H9 (cell line): Measurements from ENCODE around the gene IL12RB2. TPM values are rescaled to one million over a fixed set of nuclear protein-coding genes. Genes with fewer than 3 reads are reported as not detected.
A peak's percentile ranks its signal among the peaks of the same experiment; 100 is the strongest.

ENCODE experiments used
- DNase-seq: peaks from one replicate; pipeline ENCODE4 v3.0.0-alpha.2; 2017
- H2AFZ ChIP-seq: one replicate; pipeline ENCODE4 v1.6.1; 2013; ENCODE audit warnings: mild to moderate bottlenecking, low read length, control low read depth, moderate library complexity
- H2AK5ac ChIP-seq: 2 replicates; pipeline ENCODE4 v1.6.1; 2013; ENCODE audit warnings: low read length, control low read depth, mixed read lengths; ENCODE audit not compliant: insufficient read length
- H2BK120ac ChIP-seq: one replicate; pipeline ENCODE4 v1.6.1; 2013; ENCODE audit warnings: low read depth, mild to moderate bottlenecking, low read length, control low read depth, inconsistent platforms; ENCODE audit not compliant: poor library complexity, severe bottlenecking
- H2BK12ac ChIP-seq: 2 replicates; pipeline ENCODE4 v1.6.1; 2013; ENCODE audit warnings: low read length, control low read depth, mixed read lengths, low read depth; ENCODE audit not compliant: insufficient read length
- H2BK15ac ChIP-seq: 2 replicates; pipeline ENCODE4 v1.6.1; 2013; ENCODE audit warnings: low read depth, low read length, control low read depth
- H2BK20ac ChIP-seq: one replicate; pipeline ENCODE4 v1.6.1; 2013; ENCODE audit warnings: low read depth, mild to moderate bottlenecking, low read length, control low read depth, inconsistent platforms; ENCODE audit not compliant: poor library complexity, severe bottlenecking
- H2BK5ac ChIP-seq: 2 replicates; pipeline ENCODE4 v1.6.1; 2013; ENCODE audit warnings: low read length, control low read depth, mixed read lengths; ENCODE audit not compliant: insufficient read length
- H3K14ac ChIP-seq: 2 replicates; pipeline ENCODE4 v1.6.1; 2013; ENCODE audit warnings: low read length, control low read depth; ENCODE audit not compliant: insufficient read depth
- H3K18ac ChIP-seq: 2 replicates; pipeline ENCODE4 v1.6.1; 2013; ENCODE audit warnings: low read depth, mild to moderate bottlenecking, mixed read lengths, low read length, control low read depth; ENCODE audit not compliant: insufficient read length
- H3K23ac ChIP-seq: 2 replicates; pipeline ENCODE4 v1.6.1; 2013; ENCODE audit warnings: low read length, control low read depth, mixed read lengths, low read depth; ENCODE audit not compliant: insufficient read length
- H3K23me2 ChIP-seq: 2 replicates; pipeline ENCODE4 v1.6.1; 2013; ENCODE audit warnings: low read depth, mild to moderate bottlenecking, mixed read lengths, low read length, control low read depth; ENCODE audit not compliant: insufficient read length, poor library complexity, severe bottlenecking
- H3K27ac ChIP-seq: 2 replicates; pipeline ENCODE4 v1.5.1; 2013; ENCODE audit warnings: low read length, control low read depth, mixed read lengths, low read depth; ENCODE audit not compliant: insufficient read length
- H3K27me3 ChIP-seq: 2 replicates; pipeline ENCODE4 v1.6.1; 2013; ENCODE audit warnings: low read length, control low read depth, inconsistent platforms; ENCODE audit not compliant: insufficient read depth
- H3K4ac ChIP-seq: 2 replicates; pipeline ENCODE4 v1.6.1; 2013; ENCODE audit warnings: low read depth, mild to moderate bottlenecking, control low read depth, inconsistent platforms, low read length, moderate library complexity
- H3K4me1 ChIP-seq: 2 replicates; pipeline ENCODE4 v1.6.1; 2013; ENCODE audit warnings: low read length, control low read depth, inconsistent platforms; ENCODE audit not compliant: insufficient read depth
- H3K4me2 ChIP-seq: 2 replicates; pipeline ENCODE4 v1.6.1; 2013; ENCODE audit warnings: low read length, control low read depth, mixed read lengths; ENCODE audit not compliant: insufficient read length, insufficient read depth
- H3K56ac ChIP-seq: 2 replicates; pipeline ENCODE4 v1.6.1; 2013; ENCODE audit warnings: low read depth, mild to moderate bottlenecking, mixed read lengths, low read length, control low read depth; ENCODE audit not compliant: insufficient read length
- H3K79me1 ChIP-seq: 2 replicates; pipeline ENCODE4 v1.6.1; 2013; ENCODE audit warnings: low read depth, mild to moderate bottlenecking, moderate library complexity, low read length, control low read depth, inconsistent platforms; ENCODE audit not compliant: insufficient read depth, poor library complexity, severe bottlenecking
- H3K79me2 ChIP-seq: 2 replicates; pipeline ENCODE4 v1.6.1; 2013; ENCODE audit warnings: low read length, control low read depth, inconsistent platforms; ENCODE audit not compliant: insufficient read depth
- H3K9ac ChIP-seq: 2 replicates; pipeline ENCODE4 v1.6.1; 2013; ENCODE audit warnings: low read length, control low read depth, mixed read lengths; ENCODE audit not compliant: insufficient read length; ENCODE audit errors: extremely low read depth
- H3K9me3 ChIP-seq: one replicate; pipeline ENCODE4 v1.6.1; 2013; ENCODE audit warnings: low read depth, low read length, inconsistent platforms; ENCODE audit not compliant: control insufficient read depth
- H3T11ph ChIP-seq: one replicate; pipeline ENCODE4 v1.6.1; 2013; ENCODE audit warnings: mild to moderate bottlenecking, low read length, control low read depth, inconsistent platforms
- H4K20me1 ChIP-seq: one replicate; pipeline ENCODE4 v1.6.1; 2013; ENCODE audit not compliant: control insufficient read depth, insufficient read length, insufficient read depth
- H4K5ac ChIP-seq: 2 replicates; pipeline ENCODE4 v1.6.1; 2013; ENCODE audit warnings: low read depth, mild to moderate bottlenecking, mixed read lengths, low read length, control low read depth; ENCODE audit not compliant: insufficient read length
- H4K8ac ChIP-seq: replicated peaks from 2 replicates; pipeline ENCODE4 v1.6.1; 2013; ENCODE audit warnings: low read length, control low read depth, mixed read lengths, low read depth; ENCODE audit not compliant: insufficient read length
- H4K91ac ChIP-seq: 2 replicates; pipeline ENCODE4 v1.6.1; 2013; ENCODE audit warnings: low read depth, mild to moderate bottlenecking, moderate library complexity, mixed read lengths, low read length, control low read depth; ENCODE audit not compliant: insufficient read length
- H3K27ac Mint-ChIP-seq, 3 experiments: 2 replicates in 2 of 3; 3 replicates in 1 of 3; pipeline ENCODE4 v1.8.0; 2020 to 2021; ENCODE audit warnings: mixed read lengths in 3 of 3, mild to moderate bottlenecking in 1 of 3, moderate library complexity in 1 of 3
- H3K27me3 Mint-ChIP-seq: 2 replicates; pipeline ENCODE4 v1.8.0; 2021; ENCODE audit warnings: low read depth, mild to moderate bottlenecking, moderate library complexity, mixed read lengths
- H3K36me3 Mint-ChIP-seq, 3 experiments: 2 replicates in 2 of 3; 3 replicates in 1 of 3; pipeline ENCODE4 v1.8.0; 2020 to 2021; ENCODE audit warnings: low read depth in 3 of 3, mixed read lengths in 3 of 3; ENCODE audit not compliant: insufficient read depth in 1 of 3
- H3K4me1 Mint-ChIP-seq, 2 experiments: 2 replicates each; pipeline ENCODE4 v1.8.0; 2020; ENCODE audit warnings: mixed read lengths in 2 of 2
- H3K4me3 Mint-ChIP-seq, 2 experiments: 2 replicates in 1 of 2; 3 replicates in 1 of 2; pipeline ENCODE4 v1.8.0; 2020 to 2021; ENCODE audit warnings: mild to moderate bottlenecking in 2 of 2, mixed read lengths in 2 of 2, moderate library complexity in 1 of 2
- H3K9me3 Mint-ChIP-seq, 2 experiments: 2 replicates in 1 of 2; 3 replicates in 1 of 2; pipeline ENCODE4 v1.8.0; 2020; ENCODE audit warnings: mild to moderate bottlenecking in 2 of 2, mixed read lengths in 2 of 2, moderate library complexity in 1 of 2
- WGBS: extraction: QIAGEN DNeasy Blood & Tissue Kit; methylation state at CpG from one replicate; pipeline ENCODE4 v1.1.7; 2013; ENCODE audit warnings: missing lambda C conversion rate, low lambda C conversion rate, mixed read lengths; ENCODE audit not compliant: insufficient read length; ENCODE audit errors: extremely low coverage; 5-methylcytosine and 5-hydroxymethylcytosine counted together
- total RNA-seq: library from RNA; stranded (reverse); gene quantifications from 2 replicates; pipeline ENCODE4 v1.2.1, GENCODE V29; 2021
- TF ChIP-seq, protein P1 (sequence below): fragments of 200-600 bp; sonication (generic); conservative IDR thresholded peaks from 3 replicates; pipeline ENCODE4 v1.8.0; 2021; ENCODE audit warnings: antibody characterized with exemption, mild to moderate bottlenecking

The IL12RB2 gene
- total RNA-seq, 1 experiment from 2014 or later: 0.77 TPM

DNA sequence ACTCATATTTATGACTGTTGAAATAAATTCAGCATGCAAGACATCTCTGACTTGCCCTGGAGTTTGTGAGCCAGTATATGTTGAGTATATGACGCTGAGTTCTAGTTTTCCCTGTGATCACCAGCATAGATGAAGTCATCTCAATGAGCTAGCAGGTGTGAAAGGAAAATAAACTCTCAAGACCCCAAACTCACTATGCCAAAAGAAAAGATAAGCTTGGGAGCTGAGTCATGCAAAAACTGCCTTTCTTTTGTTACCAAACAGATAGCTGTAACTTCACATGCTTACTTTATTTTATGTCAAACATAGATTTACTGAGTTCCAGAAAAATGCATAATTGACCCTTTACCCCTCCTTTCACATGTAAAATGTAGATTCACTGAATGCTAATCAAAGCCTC is 69.6 kb downstream of the IL12RB2 start:
- Histone ChIP-seq H2BK12ac (no peak overlapping the region), H3K56ac (no peak overlapping the region), H3K23ac (no peak overlapping the region), H3K23me2 (no peaks in the 10 kb centered on the region), H3K79me2 (no peaks in the 10 kb centered on the region), H3K9ac (no peak overlapping the region), H2BK5ac (no peak overlapping the region), H3K79me1 (no peaks in the 10 kb centered on the region), H3K18ac (no peak overlapping the region), H3K4me2 (no peak overlapping the region), H4K8ac (no peak overlapping the region), H4K5ac (no peak overlapping the region), H3T11ph (no peak overlapping the region), H4K91ac (no peak overlapping the region), H3K9me3 (no peaks in the 10 kb centered on the region), H3K27ac (no peak overlapping the region), H2BK120ac (no peak overlapping the region), H3K14ac (no peak overlapping the region), H3K27me3 (no peaks in the 10 kb centered on the region), H2AK5ac (no peak overlapping the region), H3K4me1 (peaks cover 5% of the 10 kb centered on the region; the same call in 1 of the 2 replicates), H2AFZ (no peak overlapping the region), H2BK15ac (no peak overlapping the region), H2BK20ac (no peak overlapping the region), H4K20me1 (no peaks in the 10 kb centered on the region), H3K4ac (no peak overlapping the region)
- no peaks in the 10 kb centered on the region for H3K27me3 Mint-ChIP-seq
- peaks cover 2 to 4% of the 10 kb centered on the region in 2 experiments; a peak in 4 of 5 replicates for H3K9me3 Mint-ChIP-seq
- DNase-seq: no peak
- peaks cover 18 to 23% of the 10 kb centered on the region in 2 experiments for H3K4me1 Mint-ChIP-seq
- no peak overlapping the region for H3K4me3 Mint-ChIP-seq
- H3K27ac Mint-ChIP-seq: 0 out of 7 replicates have a peak overlapping the region, but pooled peaks of 1 of the 3 experiments have one; percentile 21
- WGBS: no CpG with 5 or more reads among the region's 1 CpG
- TF ChIP-seq, protein P1, sequence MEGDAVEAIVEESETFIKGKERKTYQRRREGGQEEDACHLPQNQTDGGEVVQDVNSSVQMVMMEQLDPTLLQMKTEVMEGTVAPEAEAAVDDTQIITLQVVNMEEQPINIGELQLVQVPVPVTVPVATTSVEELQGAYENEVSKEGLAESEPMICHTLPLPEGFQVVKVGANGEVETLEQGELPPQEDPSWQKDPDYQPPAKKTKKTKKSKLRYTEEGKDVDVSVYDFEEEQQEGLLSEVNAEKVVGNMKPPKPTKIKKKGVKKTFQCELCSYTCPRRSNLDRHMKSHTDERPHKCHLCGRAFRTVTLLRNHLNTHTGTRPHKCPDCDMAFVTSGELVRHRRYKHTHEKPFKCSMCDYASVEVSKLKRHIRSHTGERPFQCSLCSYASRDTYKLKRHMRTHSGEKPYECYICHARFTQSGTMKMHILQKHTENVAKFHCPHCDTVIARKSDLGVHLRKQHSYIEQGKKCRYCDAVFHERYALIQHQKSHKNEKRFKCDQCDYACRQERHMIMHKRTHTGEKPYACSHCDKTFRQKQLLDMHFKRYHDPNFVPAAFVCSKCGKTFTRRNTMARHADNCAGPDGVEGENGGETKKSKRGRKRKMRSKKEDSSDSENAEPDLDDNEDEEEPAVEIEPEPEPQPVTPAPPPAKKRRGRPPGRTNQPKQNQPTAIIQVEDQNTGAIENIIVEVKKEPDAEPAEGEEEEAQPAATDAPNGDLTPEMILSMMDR: no peak
- peaks cover 2 to 10% (median 4%) of the 10 kb centered on the region in 3 experiments; a peak in 6 of 7 replicates for H3K36me3 Mint-ChIP-seq
